Adipose tissue (tissue), 3 donors: ENCODE data around the gene ARHGEF26. TPM values are rescaled to one million over a fixed set of nuclear protein-coding genes. Genes with fewer than 3 reads are reported as not detected.

Experiments
- H3K27ac ChIP-seq: one replicate; pipeline ENCODE4 v1.5.1; 2013; ENCODE audit warnings: low read depth, low read length
- WGBS, 3 donors: extraction: QIAGEN DNeasy Blood & Tissue Kit; methylation state at CpG; one replicate each; pipeline ENCODE4 v1.1.7; 2013; 5-methylcytosine and 5-hydroxymethylcytosine counted together
- polyA plus RNA-seq, 3 donors: library from polyadenylated mRNA; stranded (reverse); fragments of 200-250 nt; gene quantifications; one replicate each; pipeline ENCODE4 v1.2.3, GENCODE V29; 2013
- donor health status: healthy with polysubstance abuse.
- donor health status: Bipolar disorder and iron deficiency.
- donor health status: healthy.

ARHGEF26 gene
- polyA plus RNA-seq, 3 donors: 4.0 to 7.1 (median 6.9) TPM

GRCh38 chr3:154225536-154225935 is 104.3 kb downstream of the ARHGEF26 start:
- 74 to 93% (median 91%) methylated on average over 2 of the region's 2 CpGs for WGBS, 3 donors

GRCh38 chr3:154227531-154227930 is 106.3 kb downstream of the ARHGEF26 start:
- H3K27ac ChIP-seq: no peak overlapping the region
- 79 to 92% (median 86%) methylated on average over 3 of the region's 3 CpGs for whole genome bisulfite sequencing, 3 donors

More at GRCh38 chr3:154225536-154225935, 104.3 kb downstream of the ARHGEF26 start:
- H3K27ac ChIP-seq: no peak overlapping the region

GRCh38 chr3:154228561-154229216 is 107.5 kb downstream of the ARHGEF26 start:
- no peak overlapping the region for H3K27ac ChIP-seq
- 79 to 82% (median 81%) methylated on average over 6 of the region's 6 CpGs for WGBS, 3 donors

GRCh38 chr3:154229217-154229590 is 108.0 kb downstream of the ARHGEF26 start:
- WGBS, 3 donors: 83 to 89% (median 87%) methylated on average over 2 of the region's 2 CpGs
- no peak overlapping the region for H3K27ac ChIP-seq

- H3K27ac ChIP-seq: no peak overlapping the region
- WGBS, 3 donors: 93 to 100% (median 96%) methylated on average over 1 of the region's 1 CpG
Measured at GRCh38 chr3:154235330-154235729, 114.1 kb downstream of the ARHGEF26 start.

GRCh38 chr3:154236331-154236730 is 115.1 kb downstream of the ARHGEF26 start:
- H3K27ac ChIP-seq: no peak overlapping the region
- whole genome bisulfite sequencing, 3 donors: 40 to 76% (median 48%) methylated on average over 3 of the region's 3 CpGs

GRCh38 chr3:154240235-154240634 is 119.0 kb downstream of the ARHGEF26 start:
- no peak overlapping the region for H3K27ac ChIP-seq
- 89 to 95% (median 90%) methylated on average over 6 of the region's 6 CpGs for WGBS, 3 donors

GRCh38 chr3:154241496-154241895 is 120.3 kb downstream of the ARHGEF26 start:
- no peak overlapping the region for H3K27ac ChIP-seq

GRCh38 chr3:154242766-154243165 is 121.6 kb downstream of the ARHGEF26 start:
- no peak overlapping the region for H3K27ac ChIP-seq
- 86 to 92% (median 88%) methylated on average over 4 of the region's 4 CpGs for WGBS, 3 donors

More at GRCh38 chr3:154241496-154241895, 120.3 kb downstream of the ARHGEF26 start:
- WGBS, 3 donors: 83 to 91% (median 89%) methylated on average over 5 of the region's 5 CpGs

GRCh38 chr3:154243353-154243752 is 122.2 kb downstream of the ARHGEF26 start:
- WGBS, 3 donors: 52 to 69% (median 61%) methylated on average over 2 of the region's 2 CpGs
- no peak overlapping the region for H3K27ac ChIP-seq

- WGBS, 3 donors: 52 to 88% (median 56%) methylated on average over 2 of the region's 2 CpGs
- H3K27ac ChIP-seq: no peak overlapping the region
Measured at GRCh38 chr3:154244644-154245043, 123.5 kb downstream of the ARHGEF26 start.

- H3K27ac ChIP-seq: no peak overlapping the region
- 77 to 82% (median 79%) methylated on average over 2 of the region's 2 CpGs for WGBS, 3 donors
Measured at GRCh38 chr3:154247806-154248415, 126.7 kb downstream of the ARHGEF26 start.

GRCh38 chr3:154250291-154250690 is 129.1 kb downstream of the ARHGEF26 start:
- 92 to 98% (median 94%) methylated on average over 4 of the region's 4 CpGs for WGBS, 3 donors
- H3K27ac ChIP-seq: no peak overlapping the region

- WGBS, 3 donors: 56 to 96% (median 95%) methylated on average over 3 of the region's 3 CpGs
- H3K27ac ChIP-seq: no peak overlapping the region
Measured at GRCh38 chr3:154251610-154252009, 130.4 kb downstream of the ARHGEF26 start.

- no peak overlapping the region for H3K27ac ChIP-seq
- WGBS, 3 donors: 3 to 10% (median 7%) methylated on average over 11 of the region's 11 CpGs
Measured at GRCh38 chr3:154252759-154253638, 131.8 kb downstream of the ARHGEF26 start.

- 70 to 80% (median 78%) methylated on average over 8 of the region's 8 CpGs for WGBS, 3 donors
Measured at GRCh38 chr3:154254527-154254926, 133.3 kb downstream of the ARHGEF26 start.

GRCh38 chr3:154273381-154273780 is 152.2 kb downstream of the ARHGEF26 start:
- 51 to 92% (median 83%) methylated on average over 2 of the region's 2 CpGs for WGBS, 3 donors
- no peak overlapping the region for H3K27ac ChIP-seq

More at GRCh38 chr3:154254527-154254926, 133.3 kb downstream of the ARHGEF26 start:
- H3K27ac ChIP-seq: no peak overlapping the region

- no peak overlapping the region for H3K27ac ChIP-seq
- 24 to 49% (median 45%) methylated on average over 2 of the region's 2 CpGs for WGBS, 3 donors
Measured at GRCh38 chr3:154274348-154274747, 153.2 kb downstream of the ARHGEF26 start.

- 74 to 91% (median 84%) methylated on average over 2 of the region's 2 CpGs for WGBS, 3 donors
- no peak overlapping the region for H3K27ac ChIP-seq
Measured at GRCh38 chr3:154275292-154275691, 154.1 kb downstream of the ARHGEF26 start.
